GM21390 (cell line): ENCODE measurements around the gene SLC12A3.

Source experiments
- ATAC-seq: cut with Tn5 transposase; IDR thresholded peaks from one replicate; pipeline ENCODE4 v1.9.1; 2021; ENCODE audit not compliant: unreplicated experiment

SLC12A3 gene

DNA sequence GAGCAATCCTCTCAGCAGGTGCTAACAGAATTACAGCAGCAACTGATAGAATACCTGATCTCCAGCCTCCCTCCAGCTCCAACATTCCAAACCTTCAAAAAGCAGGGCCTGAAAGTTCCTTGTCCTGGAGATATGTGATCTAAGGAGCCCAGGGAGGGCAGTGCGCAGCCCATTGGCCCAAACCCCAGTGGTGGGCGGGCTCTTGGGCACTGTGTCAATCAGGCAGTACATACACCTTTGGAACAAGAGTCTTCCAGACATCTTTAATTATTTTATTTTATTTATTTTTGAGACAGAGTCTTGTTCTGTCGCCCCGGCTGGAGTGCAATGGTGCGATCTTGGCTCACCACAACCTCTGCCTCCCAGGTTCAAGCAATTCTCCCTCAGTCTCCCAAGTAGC lies 24.2 kb downstream of the SLC12A3 start:
- no peak for ATAC-seq

DNA sequence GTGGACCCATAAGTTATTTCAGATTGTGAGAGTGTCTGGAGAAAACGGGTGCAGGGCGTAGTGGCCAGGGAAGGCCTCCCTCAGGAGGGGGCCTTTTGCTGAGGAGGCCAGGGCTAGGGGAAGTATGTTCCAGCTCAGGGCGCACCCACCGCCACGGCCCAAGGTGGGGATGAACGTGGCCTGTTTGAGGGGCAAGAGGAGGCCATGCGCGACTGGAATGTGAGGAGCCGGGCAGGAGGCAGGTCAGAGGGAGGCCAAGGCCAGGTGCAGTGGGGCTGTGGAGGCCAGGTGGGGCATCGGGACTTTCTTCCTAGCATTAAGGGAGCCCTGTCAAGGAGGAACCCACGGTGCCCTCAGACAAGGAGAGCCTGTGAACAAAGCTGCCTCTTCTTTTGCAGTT lies 26.7 kb downstream of the SLC12A3 start:
- no peak for ATAC-seq

DNA sequence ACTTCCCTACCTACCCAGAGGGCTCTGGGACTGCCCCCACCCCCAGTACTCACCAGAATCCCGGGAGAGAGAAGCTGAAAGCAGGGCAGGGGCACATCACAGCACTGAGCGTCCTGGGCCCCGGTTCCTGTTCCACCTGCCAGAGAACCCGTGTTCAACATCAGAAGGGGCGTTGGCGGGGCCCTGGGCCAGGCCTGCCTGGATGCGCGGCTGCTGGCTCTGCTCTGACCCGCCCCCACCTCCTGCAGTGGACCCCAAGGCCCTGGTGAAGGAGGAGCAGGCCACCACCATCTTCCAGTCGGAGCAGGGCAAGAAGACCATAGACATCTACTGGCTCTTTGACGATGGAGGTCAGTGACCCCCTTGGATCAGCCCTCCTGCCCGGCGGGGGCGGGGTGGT lies 27.7 kb downstream of the SLC12A3 start:
- no peak for ATAC-seq

DNA sequence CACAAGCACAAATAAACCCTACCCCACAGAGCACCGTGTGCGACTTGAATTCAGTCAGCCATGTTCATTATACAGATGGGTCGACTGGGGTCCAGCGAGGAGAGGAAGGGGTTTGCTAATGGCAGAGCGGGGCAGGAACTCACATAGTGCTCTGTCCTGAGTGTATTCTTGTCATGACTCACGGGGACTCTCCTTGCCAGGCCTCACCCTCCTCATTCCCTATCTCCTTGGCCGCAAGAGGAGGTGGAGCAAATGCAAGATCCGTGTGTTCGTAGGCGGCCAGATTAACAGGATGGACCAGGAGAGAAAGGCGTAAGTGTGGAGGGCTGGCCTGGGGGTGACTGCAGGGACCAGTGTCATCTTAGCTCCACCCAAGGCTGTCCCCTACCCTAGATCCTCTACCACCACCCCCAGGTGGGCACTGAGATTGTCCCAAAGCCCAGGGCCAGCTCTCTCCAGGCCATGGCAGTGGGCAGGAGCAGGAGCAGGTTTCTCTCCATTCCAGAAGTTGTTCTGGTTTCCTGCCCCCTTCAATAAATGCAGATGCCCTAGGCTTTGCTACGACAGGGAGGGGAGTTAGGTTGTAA lies 29.4 kb downstream of the SLC12A3 start:
- ATAC-seq = no peak

DNA sequence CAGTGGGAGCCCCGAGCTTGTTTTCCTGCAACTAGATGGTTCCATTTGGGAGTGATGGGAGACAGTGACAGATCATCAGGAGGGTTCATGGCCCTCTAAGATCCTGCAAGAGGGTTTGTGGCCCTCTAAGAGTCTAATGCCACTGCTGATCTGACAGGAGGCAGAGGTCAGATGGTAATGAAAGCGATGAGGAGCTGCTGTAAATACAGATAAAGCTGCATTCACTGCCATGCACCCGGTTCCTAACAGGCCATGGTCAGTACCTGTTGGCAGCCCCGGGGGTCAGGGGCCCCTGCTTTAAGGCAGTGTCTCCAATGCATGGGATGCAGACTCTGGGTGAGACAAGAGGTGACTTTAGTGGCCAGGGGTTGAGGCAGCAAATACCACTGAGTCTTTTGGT lies 30.8 kb downstream of the SLC12A3 start:
- no peak for ATAC-seq

DNA sequence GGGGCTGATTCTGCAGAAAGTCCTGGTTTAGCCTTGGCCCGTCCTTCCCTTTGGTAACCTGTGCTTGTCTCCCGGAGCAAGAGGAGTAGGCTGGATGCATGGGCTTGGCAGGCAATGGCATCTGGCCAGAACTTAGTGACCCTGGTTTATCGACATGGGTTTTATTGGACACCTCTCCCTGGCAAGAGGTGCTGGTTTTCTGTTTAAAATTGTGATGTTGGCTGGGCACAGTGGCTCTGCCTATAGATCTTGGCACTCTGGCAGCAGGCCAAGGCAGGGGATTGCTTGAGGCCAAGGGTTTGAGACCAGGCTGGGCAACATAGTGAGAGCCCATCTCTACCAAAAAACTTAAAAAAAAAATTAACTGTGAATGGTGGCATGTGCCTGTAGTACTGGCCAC lies 31.2 kb downstream of the SLC12A3 start:
- ATAC-seq = no peak

DNA sequence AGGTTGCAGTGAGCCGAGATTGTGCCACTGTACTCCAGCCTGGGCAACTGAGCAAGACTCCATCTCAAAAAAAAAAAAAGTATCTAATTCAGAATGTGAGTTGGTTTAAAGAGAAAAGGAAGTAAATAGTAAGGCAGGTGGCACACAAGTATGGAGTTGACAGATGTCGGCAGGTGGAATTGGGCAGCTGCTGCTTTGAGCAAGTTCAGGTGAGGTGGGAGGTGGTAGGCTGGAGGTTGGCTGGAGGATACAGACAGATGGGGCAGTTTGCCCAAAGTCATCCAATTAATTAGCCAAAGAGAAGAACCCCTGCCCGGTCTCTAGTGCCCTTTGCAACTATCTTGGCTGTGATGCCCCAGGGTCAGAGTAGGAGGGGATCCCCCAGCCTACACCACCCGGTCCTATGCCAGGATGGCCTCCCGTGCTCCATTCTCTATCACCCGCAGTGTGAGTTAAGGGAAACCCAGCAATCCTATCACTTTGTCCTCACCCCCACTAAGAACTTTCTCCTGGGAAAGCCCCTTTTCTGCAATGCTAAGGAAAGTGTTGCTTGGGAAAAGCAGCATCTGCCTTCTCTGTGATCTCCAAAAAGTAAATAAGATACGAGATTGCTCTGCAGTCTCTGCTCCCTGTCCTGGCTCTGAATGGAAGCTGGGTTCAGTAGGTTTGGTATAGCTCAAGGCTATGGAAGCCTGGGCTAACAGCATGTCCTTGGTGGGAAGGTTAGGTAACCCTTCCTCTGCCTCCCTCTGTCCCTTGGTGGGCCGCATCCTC lies 32.2 kb downstream of the SLC12A3 start:
- no peak for ATAC-seq

DNA sequence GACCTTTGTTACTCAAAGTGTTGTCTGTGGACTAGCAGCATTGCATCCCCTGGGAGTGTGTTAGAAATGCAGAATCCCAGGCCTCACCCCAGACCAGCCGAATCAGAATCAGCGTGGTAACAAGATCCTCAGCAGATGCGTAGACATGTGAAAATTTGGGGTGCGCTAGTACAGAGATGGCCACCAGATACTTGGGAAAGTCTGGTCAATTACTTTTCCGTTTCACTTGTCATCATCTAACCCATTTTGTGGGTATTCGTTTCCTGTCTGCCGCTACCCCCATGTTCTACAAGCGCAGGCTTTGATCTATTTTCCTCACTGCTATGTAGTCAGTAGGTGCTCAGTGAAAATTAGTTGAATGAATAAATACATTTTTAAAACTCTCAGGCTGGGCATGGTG lies 33.8 kb downstream of the SLC12A3 start:
- no peak for ATAC-seq

DNA sequence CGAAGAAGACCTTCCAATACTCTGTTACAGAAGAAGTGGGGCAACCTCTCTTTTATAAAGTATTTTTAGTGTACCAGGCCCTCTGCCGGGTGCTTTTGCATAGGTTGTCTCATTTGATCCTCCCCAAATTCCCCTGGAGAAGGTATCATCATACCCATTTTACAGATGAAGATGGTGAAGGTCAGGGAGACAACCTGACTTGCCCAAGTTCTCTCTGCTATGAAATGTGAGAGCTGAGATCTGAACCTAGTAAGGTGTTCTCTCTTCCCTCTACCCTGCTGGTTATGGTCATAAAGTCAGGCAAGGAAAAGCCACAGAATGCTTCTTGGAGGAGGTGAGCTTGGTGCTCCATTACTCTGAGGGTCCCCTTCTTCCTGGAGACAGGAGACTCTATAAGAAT lies 38.9 kb downstream of the SLC12A3 start:
- no peak for ATAC-seq

DNA sequence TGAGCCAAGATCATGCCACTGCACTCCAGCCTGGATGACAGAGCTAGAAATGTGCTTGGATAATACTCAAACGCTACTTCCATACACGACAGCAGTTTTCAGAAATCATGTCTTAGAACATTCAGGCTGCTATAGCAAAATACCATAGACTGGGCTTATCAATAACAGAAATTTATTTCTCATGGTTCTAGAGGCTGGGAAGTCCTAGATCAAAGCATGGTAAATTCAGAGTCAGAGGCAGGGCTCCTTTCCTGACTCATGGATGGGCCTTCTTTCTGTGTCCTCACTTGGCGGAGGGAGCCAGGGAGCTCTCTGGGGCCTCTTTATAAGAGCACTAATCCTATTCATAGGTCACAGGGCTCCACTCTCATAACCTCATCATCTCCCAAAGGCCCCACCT lies 42.4 kb downstream of the SLC12A3 start:
- no peak for ATAC-seq

DNA sequence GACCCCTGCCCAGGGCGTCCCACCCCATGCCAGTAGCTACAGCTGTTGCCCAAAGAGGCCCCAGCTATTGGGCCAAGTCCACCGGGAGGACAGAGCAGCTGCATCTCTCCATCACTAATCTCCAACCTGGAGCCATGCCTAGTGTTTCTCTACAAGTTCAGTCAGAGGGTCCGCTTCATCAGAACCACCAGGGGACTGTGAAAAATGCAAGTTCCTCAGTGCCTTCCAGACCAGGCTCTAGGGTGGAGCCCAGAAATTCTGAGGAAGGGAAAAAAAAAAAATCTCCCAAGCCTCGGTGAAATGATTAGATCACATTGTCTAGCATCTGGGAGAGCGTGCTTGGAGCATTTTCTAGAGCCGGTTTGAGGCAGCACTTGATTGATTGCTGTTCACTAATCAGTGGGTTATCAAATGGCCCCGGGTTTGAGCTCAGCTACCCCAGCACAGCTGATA lies 44.5 kb downstream of the SLC12A3 start:
- ATAC-seq = no peak

DNA sequence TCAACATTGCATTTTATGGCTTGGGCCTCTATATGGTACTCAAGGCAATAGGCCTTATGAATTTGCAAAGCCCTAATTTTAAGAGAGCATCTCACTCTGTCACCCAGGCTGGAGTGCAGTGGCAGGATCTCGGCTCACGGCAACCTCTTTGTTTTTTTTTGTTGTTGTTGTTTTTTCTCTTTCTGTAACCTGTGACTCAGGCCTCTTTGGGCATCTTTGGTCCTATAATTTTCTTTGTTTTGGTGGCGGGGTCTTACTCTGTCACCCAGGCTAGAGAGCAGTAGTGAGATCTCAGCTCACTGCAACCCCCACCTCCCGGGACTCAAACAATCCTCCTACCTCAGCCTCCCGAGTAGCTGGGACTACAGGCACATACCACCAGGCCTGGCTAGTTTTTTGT lies 45.1 kb downstream of the SLC12A3 start:
- no peak for ATAC-seq

DNA sequence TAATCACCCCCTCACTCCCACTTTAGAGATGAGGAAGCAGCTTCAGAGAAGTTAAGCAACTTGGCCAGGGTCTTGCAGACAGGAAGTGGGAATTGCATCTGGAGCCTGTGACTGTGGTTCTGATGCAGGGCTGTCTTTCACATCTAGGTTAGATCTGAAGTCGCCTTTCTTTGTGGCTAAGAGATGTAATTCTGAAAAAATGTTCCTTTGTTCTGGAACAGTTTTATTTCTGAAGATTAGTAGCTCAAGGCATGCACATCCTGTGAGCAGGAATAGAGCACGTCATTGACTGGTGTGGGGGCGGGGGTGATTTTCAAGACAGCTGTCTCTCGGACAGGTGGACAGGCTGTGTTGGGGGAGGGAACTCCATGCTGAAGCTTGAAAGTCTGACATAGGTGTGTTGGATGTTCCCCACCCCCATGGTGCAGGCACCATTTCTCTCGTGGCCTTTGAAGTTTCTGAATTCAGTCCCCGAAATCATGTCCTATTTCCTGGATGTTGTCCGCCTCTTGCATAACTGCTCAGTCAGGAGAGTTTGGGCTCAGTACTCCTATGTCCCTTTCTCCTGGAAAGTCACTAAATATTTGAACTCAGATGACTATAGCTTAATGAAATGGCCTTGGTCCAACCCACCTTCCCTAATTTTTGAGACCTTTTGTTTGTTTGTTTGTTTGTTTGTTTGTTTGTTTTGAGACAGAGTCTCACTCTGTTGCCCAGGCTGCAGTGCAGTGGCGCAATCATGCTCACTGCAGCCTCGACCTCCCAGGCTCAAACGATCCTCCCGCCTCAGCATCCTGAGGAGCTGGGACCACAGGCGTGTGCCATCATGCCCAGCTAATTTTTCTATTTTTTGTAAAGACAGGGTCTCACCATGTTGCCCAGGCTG lies 45.9 kb downstream of the SLC12A3 start:
- ATAC-seq = no peak

DNA sequence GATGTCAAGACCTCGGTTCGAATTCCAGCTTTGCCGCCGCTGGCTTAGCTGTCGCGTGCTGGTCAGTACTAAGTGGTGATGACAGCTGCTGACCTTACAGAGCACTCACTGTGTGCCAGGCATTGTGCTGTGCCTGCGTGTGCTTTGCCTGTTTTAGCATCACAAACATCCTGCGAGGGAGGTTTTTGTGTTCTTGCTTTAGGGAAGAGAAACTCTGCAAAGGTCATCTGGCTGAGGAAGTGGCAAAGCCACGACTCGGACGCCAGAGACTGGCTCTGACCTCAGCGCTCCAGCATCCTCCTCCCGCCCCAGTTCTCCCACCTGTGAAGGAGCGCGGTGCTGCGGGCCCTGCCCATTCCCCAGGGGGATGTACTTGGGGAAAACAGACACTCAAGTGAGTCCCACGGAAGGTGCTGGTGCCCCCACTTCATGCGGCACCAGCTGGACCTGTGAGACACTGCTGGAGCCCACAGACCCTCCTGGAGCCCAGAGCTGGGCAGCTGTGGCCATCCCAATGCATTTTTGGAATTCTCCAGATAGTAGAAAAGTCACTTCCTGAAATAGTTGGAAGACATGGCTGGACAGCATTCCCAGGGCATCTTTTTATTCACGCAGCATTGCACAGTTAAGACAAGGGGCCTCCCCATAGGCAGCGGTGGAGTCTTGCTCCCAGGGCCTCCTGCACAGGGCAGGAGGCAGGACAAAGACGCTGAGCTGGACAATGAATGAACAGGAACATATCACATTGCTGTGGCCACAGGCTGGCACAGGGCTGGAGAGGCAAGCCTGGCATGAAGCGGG lies 47.0 kb downstream of the SLC12A3 start:
- ATAC-seq = peak; percentile 58

DNA sequence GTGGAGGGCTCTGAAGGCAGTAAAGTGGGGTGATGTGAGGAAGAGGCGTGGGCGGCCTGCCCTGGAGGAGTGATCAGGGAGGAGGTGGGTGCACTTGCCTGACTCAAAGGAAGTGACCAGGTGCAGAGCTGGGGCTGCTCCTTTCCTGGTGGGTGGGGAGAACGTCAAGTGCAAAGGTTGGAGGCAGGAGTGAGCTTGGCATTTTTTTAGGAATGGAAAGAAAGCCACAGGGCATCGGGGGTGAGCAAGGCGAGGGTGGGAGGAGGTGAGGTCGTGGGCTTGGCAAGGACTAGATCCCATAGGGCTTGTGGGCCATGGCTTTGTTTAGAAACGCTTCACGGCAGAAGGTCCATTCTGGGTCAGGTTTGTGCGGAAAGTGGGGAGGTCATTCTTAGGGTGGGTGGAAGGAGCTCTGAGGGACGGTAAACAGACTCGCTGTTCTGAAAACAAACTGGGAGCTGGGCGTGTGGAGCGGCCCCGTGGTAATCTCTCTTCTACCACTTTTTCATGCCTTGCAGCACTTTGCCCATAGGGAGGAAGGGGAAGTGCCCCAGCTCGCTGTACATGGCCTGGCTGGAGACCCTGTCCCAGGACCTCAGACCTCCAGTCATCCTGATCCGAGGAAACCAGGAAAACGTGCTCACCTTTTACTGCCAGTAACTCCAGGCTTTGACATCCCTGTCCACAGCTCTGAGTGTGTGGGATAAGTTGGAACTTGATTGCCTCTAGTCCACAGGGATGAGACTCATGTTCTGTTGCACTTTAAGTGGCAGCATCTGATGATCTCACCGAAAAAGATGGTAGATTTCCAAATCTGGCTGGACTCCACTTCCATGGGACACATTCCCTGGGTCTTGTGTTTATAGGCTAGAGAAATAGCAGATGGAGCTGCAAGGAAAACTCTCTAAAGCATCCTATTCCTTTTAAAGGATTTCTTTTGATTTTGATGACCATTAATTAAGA lies 48.0 kb downstream of the SLC12A3 start:
- no peak for ATAC-seq

DNA sequence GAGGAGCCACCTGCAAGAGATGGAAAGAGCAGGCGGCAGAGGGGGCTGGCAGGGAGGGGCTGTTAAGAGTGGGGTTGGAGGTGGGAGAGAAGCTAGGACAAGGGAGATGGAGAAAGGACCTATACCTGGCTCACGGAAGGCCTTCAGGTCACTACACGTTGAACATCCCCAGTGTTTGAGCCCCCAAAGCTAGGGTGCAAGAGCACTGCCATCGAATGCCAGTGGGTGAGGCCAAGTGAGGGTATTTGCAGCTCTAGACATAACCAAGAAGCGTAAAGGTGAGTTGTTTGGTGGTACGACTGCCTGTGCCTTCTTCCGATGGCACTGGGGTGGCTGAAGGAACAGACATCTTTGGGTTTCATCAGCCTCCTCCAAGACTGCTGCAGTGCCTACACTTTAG lies 49.9 kb downstream of the SLC12A3 start:
- ATAC-seq = no peak

DNA sequence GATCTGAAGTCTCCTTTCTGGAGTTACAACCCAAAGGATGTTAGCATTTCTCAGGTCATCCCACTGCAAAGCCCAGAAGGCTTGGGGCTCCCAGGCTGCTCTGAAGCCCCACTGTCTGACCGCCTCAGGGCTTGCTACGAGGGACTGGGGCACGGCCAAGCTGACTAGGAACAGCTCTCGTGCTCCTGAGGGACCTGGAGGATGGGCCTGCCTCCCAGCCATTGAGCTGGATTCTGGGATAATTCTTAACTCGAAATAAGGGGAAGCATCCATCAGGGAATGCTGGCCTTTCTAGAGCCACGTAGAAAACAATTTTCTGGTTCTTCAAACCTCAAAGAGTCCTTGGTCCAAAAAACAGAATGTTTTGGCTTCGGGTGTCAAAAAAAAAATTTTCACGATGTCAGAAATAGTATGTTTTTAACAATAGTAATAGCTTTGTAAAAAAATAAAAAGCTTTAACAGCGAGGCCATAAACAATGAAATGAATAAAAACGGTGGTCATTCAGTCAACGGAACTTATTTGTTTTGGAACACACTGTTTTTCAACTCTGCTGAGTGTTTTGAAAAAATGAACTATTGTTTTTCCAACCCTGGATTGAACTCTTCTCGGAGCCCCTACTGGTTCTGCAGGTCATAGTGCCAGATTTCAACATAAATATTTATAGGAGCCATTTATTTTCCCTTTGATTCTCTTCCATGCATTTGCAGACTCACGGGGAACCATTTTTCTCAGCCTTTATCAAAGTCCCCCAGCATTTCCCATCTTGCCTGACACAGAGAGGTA lies 50.5 kb downstream of the SLC12A3 start:
- no peak for ATAC-seq

DNA sequence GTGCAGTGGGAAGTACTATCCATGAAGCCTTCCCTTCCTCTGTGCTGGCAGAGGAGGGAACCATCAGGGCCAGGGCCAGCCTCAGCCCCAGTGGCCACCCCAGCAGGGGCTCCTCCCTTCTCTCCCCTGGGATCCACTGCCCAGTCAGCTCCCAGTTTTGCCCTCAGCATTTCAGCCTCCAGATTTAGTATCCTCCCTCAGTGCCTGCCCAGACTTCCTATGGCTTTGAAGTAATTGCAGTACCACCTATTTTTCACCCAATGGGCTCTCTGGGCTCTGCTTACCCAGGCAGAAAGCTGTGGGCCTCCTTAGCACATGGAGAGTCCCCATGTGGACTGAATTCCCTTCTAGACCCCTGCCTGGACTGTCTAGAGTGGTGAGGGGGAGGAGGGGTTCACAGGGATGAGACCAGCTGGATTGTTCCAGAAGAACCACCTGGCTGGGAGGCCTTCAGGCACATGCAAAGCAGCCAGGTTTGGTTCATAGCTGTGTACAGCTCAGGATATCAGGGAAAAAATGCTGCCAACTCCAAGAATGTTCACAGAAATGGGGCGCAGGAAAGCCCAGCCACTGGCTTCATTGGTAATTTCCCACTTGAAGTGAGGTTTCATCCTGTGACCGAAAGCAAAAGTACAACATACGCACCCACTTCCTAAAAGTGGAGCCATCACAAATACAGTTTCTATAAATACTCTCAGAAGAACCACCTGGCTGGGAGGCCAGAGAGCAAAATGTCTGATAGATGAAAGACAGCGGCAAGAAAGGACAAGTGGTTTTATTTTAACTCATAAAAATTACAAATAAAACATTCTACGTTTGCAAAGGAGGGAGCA lies 51.8 kb downstream of the SLC12A3 start:
- ATAC-seq = peak; percentile 78
